Trophoblast cell (in vitro differentiated cells and primary cell): ENCODE results near the gene NPY. TPM values are rescaled to one million over a fixed set of nuclear protein-coding genes. Genes with fewer than 3 reads are reported as not detected.

Experiments
- DNase-seq, 2 donors: peaks; one replicate each; pipeline ENCODE4 v3.0.0-alpha.2; 2016
- H2AFZ ChIP-seq: 2 replicates; pipeline ENCODE4 v1.6.1; 2013; ENCODE audit warnings: low read length, moderate library complexity, mild to moderate bottlenecking; ENCODE audit not compliant: insufficient read depth, poor library complexity
- H2AK5ac ChIP-seq: 2 replicates; pipeline ENCODE4 v1.6.1; 2013; ENCODE audit warnings: mild to moderate bottlenecking, low read length
- H2BK120ac ChIP-seq: 2 replicates; pipeline ENCODE4 v1.6.1; 2013; ENCODE audit warnings: low read length, mild to moderate bottlenecking, moderate library complexity; ENCODE audit not compliant: insufficient read depth, poor library complexity
- H2BK12ac ChIP-seq: 2 replicates; pipeline ENCODE4 v1.6.1; 2013; ENCODE audit warnings: mild to moderate bottlenecking, low read length, moderate library complexity
- H2BK5ac ChIP-seq: 2 replicates; pipeline ENCODE4 v1.6.1; 2013; ENCODE audit warnings: low read length, low read depth, moderate library complexity, mild to moderate bottlenecking; ENCODE audit not compliant: poor library complexity
- H3K14ac ChIP-seq: 2 replicates; pipeline ENCODE4 v1.6.1; 2013; ENCODE audit warnings: mild to moderate bottlenecking, low read length
- H3K18ac ChIP-seq: 2 replicates; pipeline ENCODE4 v1.6.1; 2013; ENCODE audit warnings: mild to moderate bottlenecking, low read length
- H3K23ac ChIP-seq: 2 replicates; pipeline ENCODE4 v1.6.1; 2013; ENCODE audit warnings: low read length
- H3K27ac ChIP-seq: 2 replicates; pipeline ENCODE4 v1.5.1; 2013; ENCODE audit warnings: low read depth, mild to moderate bottlenecking, inconsistent platforms, low read length, moderate library complexity
- H3K27me3 ChIP-seq: 2 replicates; pipeline ENCODE4 v1.6.1; 2013; ENCODE audit warnings: inconsistent platforms, mild to moderate bottlenecking, low read length, moderate library complexity; ENCODE audit not compliant: insufficient read depth
- H3K36me3 ChIP-seq, 2 experiments: 1 replicate in 1 of 2; 2 replicates in 1 of 2; pipeline ENCODE4 v1.6.1; 2013; ENCODE audit warnings: low read length in 2 of 2, mild to moderate bottlenecking in 2 of 2, moderate library complexity in 1 of 2; ENCODE audit not compliant: insufficient read depth in 2 of 2, control insufficient read depth in 1 of 2
- H3K4ac ChIP-seq: 2 replicates; pipeline ENCODE4 v1.6.1; 2013; ENCODE audit warnings: low read depth, mild to moderate bottlenecking, low read length, moderate library complexity
- H3K4me1 ChIP-seq, 2 experiments: 1 replicate in 1 of 2; 2 replicates in 1 of 2; pipeline ENCODE4 v1.6.1; 2013; ENCODE audit warnings: low read length in 2 of 2, mild to moderate bottlenecking in 2 of 2, moderate library complexity in 1 of 2; ENCODE audit not compliant: insufficient read depth in 2 of 2, control insufficient read depth in 1 of 2
- H3K4me2 ChIP-seq: 2 replicates; pipeline ENCODE4 v1.6.1; 2013; ENCODE audit warnings: inconsistent platforms, mild to moderate bottlenecking, low read length, moderate library complexity
- H3K4me3 ChIP-seq: 2 replicates; pipeline ENCODE4 v1.5.1; 2013; ENCODE audit warnings: mild to moderate bottlenecking, low read depth, low read length, inconsistent platforms
- H3K79me1 ChIP-seq: one replicate; pipeline ENCODE4 v1.6.1; 2013; ENCODE audit warnings: low read length
- H3K79me2 ChIP-seq: 2 replicates; pipeline ENCODE4 v1.6.1; 2013; ENCODE audit warnings: low read length, mild to moderate bottlenecking; ENCODE audit not compliant: control insufficient read depth, insufficient read depth, poor library complexity
- H3K9ac ChIP-seq: 2 replicates; pipeline ENCODE4 v1.6.1; 2013; ENCODE audit warnings: mild to moderate bottlenecking, low read length
- H3K9me3 ChIP-seq: 2 replicates; pipeline ENCODE4 v1.6.1; 2013; ENCODE audit warnings: low read depth, mild to moderate bottlenecking, control low read depth, inconsistent platforms, low read length; ENCODE audit not compliant: insufficient read depth
- H4K12ac ChIP-seq: 2 replicates; pipeline ENCODE4 v1.6.1; 2013; ENCODE audit warnings: low read depth, mild to moderate bottlenecking, low read length, moderate library complexity
- H4K8ac ChIP-seq: 2 replicates; pipeline ENCODE4 v1.6.1; 2013; ENCODE audit warnings: low read depth, mild to moderate bottlenecking, low read length, moderate library complexity
- H4K91ac ChIP-seq: one replicate; pipeline ENCODE4 v1.6.1; 2013; ENCODE audit warnings: low read depth, mild to moderate bottlenecking, low read length, moderate library complexity
- WGBS: extraction: QIAGEN DNeasy Blood & Tissue Kit; methylation state at CpG from one replicate; pipeline ENCODE4 v1.1.7; 2013; ENCODE audit warnings: missing lambda C conversion rate; ENCODE audit not compliant: insufficient read length, insufficient coverage; ENCODE audit errors: extremely low coverage; 5-methylcytosine and 5-hydroxymethylcytosine counted together
- polyA plus RNA-seq: library from polyadenylated mRNA; stranded (reverse); fragments of 200-250 nt; gene quantifications from 2 replicates; pipeline ENCODE4 v1.2.3, GENCODE V29; 2013

The NPY gene
- polyA plus RNA-seq, result 1.9 and 2.3 TPM in 2 replicates

- H2AFZ ChIP-seq, result peak within 1 kb of the TSS; percentile 50
- H4K91ac ChIP-seq, result no peak within 1 kb of the TSS
- H3K79me2 ChIP-seq, result no peaks in the 10 kb centered on the region
- H3K79me1 ChIP-seq, result no peaks in the 10 kb centered on the region
- H3K4me3 ChIP-seq, result peak within 1 kb of the TSS; percentile 50
- DNase-seq, result no peak
- WGBS, result no CpG with 5 or more reads among the region's 73 CpGs
- no peak within 1 kb of the TSS for H3K14ac ChIP-seq
- no peak within 1 kb of the TSS for H4K8ac ChIP-seq
- H2AK5ac ChIP-seq, result no peak within 1 kb of the TSS
- peaks cover 3% of the 10 kb centered on the region for H3K9me3 ChIP-seq
- H4K12ac ChIP-seq, result no peak within 1 kb of the TSS
- H2BK120ac ChIP-seq, result no peak within 1 kb of the TSS
- peaks cover 25% of the 10 kb centered on the region for H3K27me3 ChIP-seq
- H3K4me2 ChIP-seq, result peak within 1 kb of the TSS; percentile 65
- H3K18ac ChIP-seq, result no peak within 1 kb of the TSS
- no peak within 1 kb of the TSS for H3K27ac ChIP-seq
- H3K9ac ChIP-seq, result no peak within 1 kb of the TSS
- no peak within 1 kb of the TSS for H3K4ac ChIP-seq
- no peak within 1 kb of the TSS for H2BK12ac ChIP-seq
- no peak within 1 kb of the TSS for H3K23ac ChIP-seq
- no peak within 1 kb of the TSS for H2BK5ac ChIP-seq
- H3K4me1 ChIP-seq, result peaks cover 9 to 10% of the 10 kb centered on the region in 2 experiments
- H3K36me3 ChIP-seq, result peaks cover 0 to 2% of the 10 kb centered on the region in 2 experiments
These were observed at the start of gene NPY for GRCh38 chr7:24283897-24284698. Gene NPY, plus strand, starts transcription at chr7:24284190. Its CDS starts 1,051 bp downstream, at chr7:24285241.

GRCh38 chr7:24239260-24239659 lies 44.7 kb upstream of the NPY start:
- H3K27ac ChIP-seq, result no peak overlapping the region
- H4K8ac ChIP-seq, result no peak overlapping the region
- H3K23ac ChIP-seq, result no peak overlapping the region
- H3K79me2 ChIP-seq, result no peaks in the 10 kb centered on the region
- H3K4me2 ChIP-seq, result no peak overlapping the region
- no peak overlapping the region for H2BK5ac ChIP-seq
- H2BK12ac ChIP-seq, result no peak overlapping the region
- H3K36me3 ChIP-seq, result no peaks in the 10 kb centered on the region
- H3K18ac ChIP-seq, result no peak overlapping the region
- no peak overlapping the region for H2AK5ac ChIP-seq
- no peaks in the 10 kb centered on the region for H3K27me3 ChIP-seq
- no peak overlapping the region for H2BK120ac ChIP-seq
- H2AFZ ChIP-seq, result no peak overlapping the region
- no peak overlapping the region for H4K12ac ChIP-seq
- no peak overlapping the region for H3K4ac ChIP-seq
- H3K14ac ChIP-seq, result no peak overlapping the region
- peaks cover 0 to 2% of the 10 kb centered on the region in 2 experiments for H3K4me1 ChIP-seq
- no peak overlapping the region for H3K4me3 ChIP-seq
- H3K9ac ChIP-seq, result no peak overlapping the region
- no peak for DNase-seq
- H3K9me3 ChIP-seq, result no peaks in the 10 kb centered on the region
- H3K79me1 ChIP-seq, result no peaks in the 10 kb centered on the region
- H4K91ac ChIP-seq, result no peak overlapping the region

DNA sequence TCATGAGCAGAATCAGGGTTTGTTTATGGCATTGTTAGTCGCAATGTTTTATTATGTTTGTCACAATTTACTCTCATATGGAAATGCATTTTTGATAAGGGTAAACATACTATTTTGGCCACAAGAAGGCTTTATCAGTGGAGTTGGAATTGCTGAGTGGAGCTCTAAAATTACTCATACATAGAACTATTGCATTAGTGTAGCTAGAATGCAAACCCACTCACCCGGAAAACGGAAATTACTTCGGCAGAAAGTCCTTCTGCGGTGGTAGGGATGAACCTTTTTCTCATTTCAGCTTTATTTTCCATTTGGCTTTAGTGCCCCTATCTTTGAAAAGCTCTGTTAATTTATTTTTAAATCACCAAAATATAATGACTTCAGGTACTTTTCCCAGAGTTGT lies 42.8 kb upstream of the NPY start:
- Histone ChIP-seq H3K14ac (no peak overlapping the region), H3K4me2 (no peak overlapping the region), H3K4me1 (peaks cover 0 to 2% of the 10 kb centered on the region in 2 experiments), H3K9ac (no peak overlapping the region), H2BK5ac (no peak overlapping the region), H2BK12ac (no peak overlapping the region), H3K79me1 (no peaks in the 10 kb centered on the region), H3K18ac (no peak overlapping the region), H3K36me3 (no peaks in the 10 kb centered on the region), H4K91ac (no peak overlapping the region), H3K27ac (no peak overlapping the region), H3K4me3 (no peak overlapping the region), H4K12ac (no peak overlapping the region), H3K23ac (no peak overlapping the region), H3K4ac (no peak overlapping the region), H3K79me2 (no peaks in the 10 kb centered on the region), H4K8ac (no peak overlapping the region), H2AK5ac (no peak overlapping the region), H2BK120ac (no peak overlapping the region), H3K9me3 (no peaks in the 10 kb centered on the region), H2AFZ (no peak overlapping the region), H3K27me3 (no peaks in the 10 kb centered on the region)
- DNase-seq, result no peak
- no CpG with 5 or more reads among the region's 5 CpGs for WGBS

GRCh38 chr7:24244554-24244953 lies 39.4 kb upstream of the NPY start:
- Histone ChIP-seq H3K79me2 (no peaks in the 10 kb centered on the region), H3K27me3 (no peaks in the 10 kb centered on the region), H3K14ac (no peak overlapping the region), H2AFZ (no peak overlapping the region), H3K9me3 (no peaks in the 10 kb centered on the region), H3K79me1 (no peaks in the 10 kb centered on the region), H2BK12ac (no peak overlapping the region), H3K36me3 (no peaks in the 10 kb centered on the region), H3K27ac (no peak overlapping the region), H3K23ac (no peak overlapping the region), H3K4me3 (no peak overlapping the region), H4K91ac (no peak overlapping the region), H4K8ac (no peak overlapping the region), H3K18ac (no peak overlapping the region), H3K4me1 (no peaks in the 10 kb centered on the region), H3K9ac (no peak overlapping the region), H4K12ac (no peak overlapping the region), H3K4ac (no peak overlapping the region), H2BK120ac (no peak overlapping the region), H2BK5ac (no peak overlapping the region), H2AK5ac (no peak overlapping the region), H3K4me2 (no peak overlapping the region)
- no CpG with 5 or more reads among the region's 2 CpGs for WGBS
- DNase-seq, result no peak
